ENCODE data around the gene PLA2G10.
"Not testable (repeated sequence)": the region's sequence is repeated elsewhere in the genome, so short reads cannot be mapped to it uniquely, and the experiment has no call there.

PLA2G10 gene

GRCh38 chr16:14641926-14642325, 52.2 kb downstream of the PLA2G10 start:
- CTCF ChIA-PET, result interaction anchor here (1.2 to 1.9 kb wide), 2 partner anchors 10 to 722 kb away, joined by 5 to 8 read pairs; partner anchors contain the start of gene ERCC4
- H3K4me3 ChIP-seq (ENCODE audit: low read depth, low read length), result no peak overlapping the region
- DNase-seq (ENCODE audit: low read depth, low spot score), result no peak
- TF ChIP-seq, protein P1, sequence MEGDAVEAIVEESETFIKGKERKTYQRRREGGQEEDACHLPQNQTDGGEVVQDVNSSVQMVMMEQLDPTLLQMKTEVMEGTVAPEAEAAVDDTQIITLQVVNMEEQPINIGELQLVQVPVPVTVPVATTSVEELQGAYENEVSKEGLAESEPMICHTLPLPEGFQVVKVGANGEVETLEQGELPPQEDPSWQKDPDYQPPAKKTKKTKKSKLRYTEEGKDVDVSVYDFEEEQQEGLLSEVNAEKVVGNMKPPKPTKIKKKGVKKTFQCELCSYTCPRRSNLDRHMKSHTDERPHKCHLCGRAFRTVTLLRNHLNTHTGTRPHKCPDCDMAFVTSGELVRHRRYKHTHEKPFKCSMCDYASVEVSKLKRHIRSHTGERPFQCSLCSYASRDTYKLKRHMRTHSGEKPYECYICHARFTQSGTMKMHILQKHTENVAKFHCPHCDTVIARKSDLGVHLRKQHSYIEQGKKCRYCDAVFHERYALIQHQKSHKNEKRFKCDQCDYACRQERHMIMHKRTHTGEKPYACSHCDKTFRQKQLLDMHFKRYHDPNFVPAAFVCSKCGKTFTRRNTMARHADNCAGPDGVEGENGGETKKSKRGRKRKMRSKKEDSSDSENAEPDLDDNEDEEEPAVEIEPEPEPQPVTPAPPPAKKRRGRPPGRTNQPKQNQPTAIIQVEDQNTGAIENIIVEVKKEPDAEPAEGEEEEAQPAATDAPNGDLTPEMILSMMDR (IDR thresholded peaks at IDR 0.05; ENCODE audit: insufficient read depth, low read length, missing control alignments), result no peak
- POLR2A ChIA-PET, result no interaction called here

GRCh38 chr16:14641206-14641605, 52.9 kb downstream of the PLA2G10 start:
- DNase-seq (ENCODE audit: low read depth, low spot score), result no peak
- no peak overlapping the region for H3K4me3 ChIP-seq (ENCODE audit: low read depth, low read length)
- ChIA-PET POLR2A (interaction anchor here (0.6 kb wide), 1 partner anchor 19 kb away, joined by 3 read pairs; no protein-coding TSS in a partner anchor), CTCF (interaction anchor here (0.7 to 1.0 kb wide), 2 partner anchors 8 to 740 kb away, joined by 3 read pairs; no protein-coding TSS in a partner anchor)
- TF ChIP-seq, protein P1 (IDR thresholded peaks at IDR 0.05; ENCODE audit: insufficient read depth, low read length, missing control alignments), result no peak

DNA sequence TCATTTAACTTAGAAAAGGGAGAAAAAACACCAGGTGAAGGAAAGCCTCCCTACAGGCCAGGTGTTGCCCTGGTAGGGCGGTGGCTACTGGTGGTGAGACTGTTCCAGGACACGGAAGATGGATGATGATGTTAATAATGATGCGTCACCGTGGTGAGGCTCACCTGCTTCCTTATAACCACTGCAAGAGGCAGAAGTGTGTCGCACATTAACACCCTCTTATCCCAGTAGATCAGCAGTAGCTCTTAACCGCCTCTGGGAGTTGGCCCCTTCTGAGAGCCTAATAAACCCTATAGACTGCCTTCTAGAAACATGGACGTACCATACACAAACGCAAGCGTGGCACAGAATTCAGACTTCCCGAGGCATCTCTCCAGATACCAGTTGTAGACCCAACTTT, 53.6 kb downstream of the PLA2G10 start:
- H3K4me3 ChIP-seq (ENCODE audit: low read depth, low read length), result no peak overlapping the region
- no peak for DNase-seq (ENCODE audit: low read depth, low spot score)
- ChIA-PET POLR2A (interaction anchor here (0.6 kb wide), 1 partner anchor 18 kb away, joined by 3 read pairs; no protein-coding TSS in a partner anchor), CTCF (interaction anchor here (0.7 to 1.0 kb wide), 2 partner anchors 9 to 714 kb away, joined by 3 read pairs; no protein-coding TSS in a partner anchor)
- TF ChIP-seq, protein P1 (IDR thresholded peaks at IDR 0.05; ENCODE audit: insufficient read depth, low read length, missing control alignments), result no peak

DNA sequence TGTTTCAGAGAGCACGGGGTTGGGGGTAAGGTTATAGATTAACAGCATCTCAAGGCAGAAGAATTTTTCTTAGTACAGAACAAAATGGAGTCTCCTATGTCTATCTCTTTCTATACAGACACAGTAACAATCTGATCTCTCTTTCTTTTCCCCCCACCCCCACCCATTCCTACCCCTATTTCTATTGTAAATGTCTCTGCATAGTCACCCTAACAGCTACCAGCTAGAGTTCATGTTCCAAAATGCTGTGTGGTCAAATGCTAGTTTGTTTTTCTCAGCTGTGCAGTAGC, 57.2 kb downstream of the PLA2G10 start:
- H3K4me3 ChIP-seq (ENCODE audit: low read depth, low read length); POLR2A ChIA-PET; DNase-seq (ENCODE audit: low read depth, low spot score); CTCF ChIA-PET: not testable (repeated sequence)

DNA sequence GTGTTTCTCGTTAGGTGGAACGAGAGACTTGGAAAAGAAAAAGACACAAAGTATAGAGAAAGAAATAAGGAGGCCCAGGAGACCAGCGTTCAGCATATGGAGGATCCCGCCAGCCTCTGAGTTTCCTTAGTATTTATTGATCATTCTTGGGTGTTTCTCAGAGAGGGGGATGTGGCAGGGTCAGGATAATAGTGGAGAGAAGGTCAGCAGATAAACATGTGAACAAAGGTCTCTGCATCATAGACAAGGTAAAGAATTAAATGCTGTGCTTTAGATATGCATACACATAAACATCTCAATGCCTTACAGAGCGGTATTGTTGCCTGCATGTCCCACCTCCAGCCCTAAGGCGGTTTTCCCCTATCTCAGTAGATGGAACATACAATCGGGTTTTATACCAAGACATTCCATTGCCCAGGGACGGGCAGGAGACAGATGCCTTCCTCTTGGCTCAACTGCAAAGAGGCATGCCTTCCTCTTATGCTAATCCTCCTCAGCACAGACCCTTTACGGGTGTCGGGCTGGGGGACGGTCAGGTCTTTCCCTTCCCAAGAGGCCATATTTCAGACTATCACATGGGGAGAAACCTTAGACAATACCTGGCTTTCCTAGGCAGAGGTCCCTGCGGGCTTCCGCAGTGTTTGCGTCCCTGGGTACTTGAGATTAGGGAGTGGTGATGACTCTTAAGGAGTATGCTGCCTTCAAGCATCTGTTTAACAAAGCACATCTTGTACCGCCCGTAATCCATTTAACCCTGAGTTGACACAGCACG, 57.7 kb downstream of the PLA2G10 start:
- POLR2A ChIA-PET; H3K4me3 ChIP-seq (ENCODE audit: low read depth, low read length); DNase-seq (ENCODE audit: low read depth, low spot score); CTCF ChIA-PET: not testable (repeated sequence)

DNA sequence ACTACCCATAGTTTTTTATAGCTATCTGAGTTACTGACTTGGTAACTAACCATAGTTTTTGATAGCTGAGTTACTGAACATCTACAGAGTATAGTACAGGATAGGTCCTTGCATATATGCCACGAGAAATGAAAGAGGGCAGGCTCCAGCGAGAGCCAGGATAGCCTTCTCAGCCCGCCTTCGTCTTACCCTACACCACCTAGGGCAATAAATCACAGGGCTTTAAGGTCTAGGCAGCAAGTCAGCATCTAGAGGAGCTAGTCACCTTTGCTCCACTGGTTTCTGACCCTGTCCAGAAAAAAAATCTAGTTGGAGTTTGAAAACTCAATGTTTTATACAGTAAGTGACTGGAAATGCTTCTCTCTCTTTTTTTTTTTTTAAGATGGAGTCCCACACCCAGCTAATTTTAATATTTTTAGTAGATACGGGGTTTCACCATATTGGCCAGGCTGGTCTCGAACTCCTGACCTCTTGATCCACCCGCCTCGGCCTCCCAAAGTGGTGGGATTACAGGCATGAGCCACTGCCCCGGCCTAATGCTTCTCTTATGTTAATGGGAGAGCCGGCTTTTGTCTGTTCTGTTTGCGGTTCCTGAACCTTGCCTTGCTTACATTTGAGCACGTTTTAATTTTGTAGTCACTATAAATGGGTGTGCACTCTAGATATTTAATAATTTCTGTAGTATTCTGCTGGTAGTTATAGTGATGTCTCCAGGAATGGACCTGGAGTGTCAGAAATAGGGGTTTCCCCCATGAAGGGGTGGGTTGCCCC, 58.5 kb downstream of the PLA2G10 start:
- DNase-seq (ENCODE audit: low read depth, low spot score), result no peak
- ChIA-PET POLR2A (no interaction called here), CTCF (interaction anchor here (0.8 kb wide), 1 partner anchor 8 kb away, joined by 4 read pairs; no protein-coding TSS in a partner anchor)
- no peak overlapping the region for H3K4me3 ChIP-seq (ENCODE audit: low read depth, low read length)
- TF ChIP-seq, protein P1 (IDR thresholded peaks at IDR 0.05; ENCODE audit: insufficient read depth, low read length, missing control alignments), result no peak

DNA sequence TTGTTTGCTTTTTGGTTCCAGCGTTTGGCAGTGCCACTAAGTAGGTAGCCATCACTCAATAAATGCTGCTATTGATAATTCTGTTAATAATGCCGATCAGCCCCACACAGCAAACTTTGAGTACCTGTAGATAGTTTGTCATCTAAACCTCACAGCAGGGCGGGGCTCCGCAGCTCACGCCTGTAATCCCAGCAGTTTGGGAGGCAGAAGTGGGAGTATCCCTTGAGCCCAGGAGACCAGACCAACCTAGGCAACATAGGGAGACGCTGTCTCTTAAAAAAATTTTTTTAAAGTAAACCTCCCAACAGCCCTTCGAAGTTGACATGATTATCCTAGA, 59.8 kb downstream of the PLA2G10 start:
- peak overlapping the region; percentile 89 for H3K4me3 ChIP-seq (ENCODE audit: low read depth, low read length)
- no peak for DNase-seq (ENCODE audit: low read depth, low spot score)
- POLR2A ChIA-PET, result interaction anchor here (0.6 kb wide), 1 partner anchor 123 kb away, joined by 3 read pairs; no protein-coding TSS in a partner anchor
- TF ChIP-seq, protein P1 (IDR thresholded peaks at IDR 0.05; ENCODE audit: insufficient read depth, low read length, missing control alignments), result no peak
- CTCF ChIA-PET, result interaction anchor here (0.7 to 1.0 kb wide), 2 partner anchors 35 to 715 kb away, joined by 3 read pairs; partner anchors contain the start of gene ERCC4

All from AG04449 (cell line).